Gastrocnemius medialis (tissue), 4 donors: ENCODE results near the gene CDKL5. TPM values are rescaled to one million over a fixed set of nuclear protein-coding genes. Genes with fewer than 3 reads are reported as not detected.

Experiments used
- ATAC-seq, 2 donors: fragments of 150-250 bp; one replicate each; pipeline ENCODE4 v1.9.1; 2016
- DNase-seq, 2 donors: peaks; one replicate each; pipeline ENCODE4 v3.0.0-alpha.2; 2019
- H3K27ac ChIP-seq, 4 donors: fragments of 200-600 bp; sonication (generic); 1 replicate in 1 of 4; 2 replicates in 3 of 4; pipeline ENCODE4 v1.5.1; 2016 to 2018; ENCODE audit warnings: mild to moderate bottlenecking in 2 of 4, moderate library complexity in 1 of 4
- H3K27me3 ChIP-seq, 3 donors: fragments of 200-600 bp; sonication (generic) in 2 of 3; 1 replicate in 1 of 3; 2 replicates in 2 of 3; pipeline versions ENCODE4 v1.5.1 to v1.6.0; 2016 to 2019; ENCODE audit warnings: mild to moderate bottlenecking in 1 of 3, moderate library complexity in 1 of 3
- H3K36me3 ChIP-seq, 2 donors: fragments of 200-600 bp; sonication (generic) in 1 of 2; one replicate each; pipeline ENCODE4 v1.5.1; 2017 to 2018
- H3K4me1 ChIP-seq, 2 donors: fragments of 200-600 bp; sonication (generic) in 1 of 2; one replicate each; pipeline ENCODE4 v1.5.1; 2016 to 2017; ENCODE audit warnings: mild to moderate bottlenecking in 2 of 2
- H3K4me3 ChIP-seq, 4 donors: fragments of 200-600 bp; sonication (generic) in 3 of 4; 1 replicate in 1 of 4; 2 replicates in 3 of 4; pipeline ENCODE4 v1.5.1; 2016 to 2019; ENCODE audit warnings: mild to moderate bottlenecking in 2 of 4
- H3K9me3 ChIP-seq, 3 donors: fragments of 200-600 bp; sonication (generic) in 2 of 3; 1 replicate in 1 of 3; 2 replicates in 2 of 3; pipeline ENCODE4 v1.5.1; 2016 to 2019
- CTCF ChIP-seq, 5 experiments: fragments of 450-650 bp in 3 of 5; fragments of 200-600 bp in 2 of 5; sonication (generic) in 2 of 5; IDR thresholded peaks in 4 of 5; conservative IDR thresholded peaks in 1 of 5; 1 replicate in 4 of 5; 2 replicates in 1 of 5; pipeline ENCODE4 v1.5.1; 2016 to 2019; ENCODE audit warnings: antibody characterized with exemption in 5 of 5, mild to moderate bottlenecking in 3 of 5, moderate library complexity in 3 of 5
- POLR2A ChIP-seq, 2 donors: fragments of 450-650 bp; IDR thresholded peaks; one replicate each; pipeline ENCODE4 v1.6.1; 2017; ENCODE audit warnings: antibody characterized with exemption in 2 of 2, mild to moderate bottlenecking in 2 of 2, moderate library complexity in 2 of 2
- in situ Hi-C, 4 donors: fragments of 200-750 bp; cut with MboI; loops; one replicate each; pipeline versions ENCODE4 v1.15.0 to v1.8.0; 2017; ENCODE audit warnings: low sequenced_read_pairs in 4 of 4
- intact Hi-C: fragments of 100-400 bp; cut with DNase I; formaldehyde crosslinking; loops from one replicate; pipeline ENCODE4 v1.15.1; 2023; ENCODE audit warnings: low total_unique reads
- total RNA-seq, 4 donors: library from RNA; depleted of rRNA; stranded (reverse); fragments of >200 nt; gene quantifications; one replicate each; pipeline versions ENCODE4 v1.1.0 to v1.2.3, GENCODE V29; 2016

Gene CDKL5
- total RNA-seq, 4 donors from 2014 or later, result 1.5 to 3.0 (median 2.8) TPM

DNA sequence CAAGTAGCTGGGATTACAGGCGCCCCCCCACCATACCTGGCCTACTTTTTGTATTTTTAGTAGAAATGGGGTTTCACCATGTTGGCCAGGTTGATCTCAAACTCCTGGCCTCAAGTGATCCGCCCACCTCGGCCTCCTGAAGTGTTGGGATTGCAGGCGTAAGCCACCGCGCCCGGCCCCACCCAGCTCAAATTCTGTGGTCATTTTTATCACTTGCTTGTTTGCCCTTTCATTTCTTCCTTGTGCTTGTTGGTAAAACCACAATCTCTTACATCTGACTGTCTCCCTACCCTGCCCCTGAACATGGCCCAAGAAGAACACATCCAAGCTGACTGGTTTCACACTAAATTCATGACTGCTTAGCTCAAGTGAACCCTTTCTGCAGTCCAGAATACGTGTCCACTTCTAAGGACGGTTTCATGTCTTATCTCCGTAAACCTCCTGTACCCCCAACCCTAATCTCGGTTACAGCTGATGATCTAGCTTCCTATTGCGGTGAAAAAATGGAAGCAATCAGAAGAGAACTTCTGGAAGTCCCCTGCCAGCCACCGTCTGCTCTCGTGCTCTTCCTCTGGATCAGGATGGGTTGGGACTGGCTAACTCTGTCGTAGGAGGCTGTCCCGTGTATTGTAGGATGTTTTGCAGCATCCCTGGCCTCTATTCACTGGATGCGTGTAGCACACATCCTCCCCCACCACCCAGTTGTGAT, 251.9 kb downstream of the CDKL5 start:
- H3K4me3 ChIP-seq, result no peak overlapping the region
- peaks cover 0 to 4% of the 10 kb centered on the region in 2 donors for H3K4me1 ChIP-seq
- DNase-seq (no peak), ATAC-seq (no peak)
- no peaks in the 10 kb centered on the region for H3K27me3 ChIP-seq
- no peak overlapping the region for H3K27ac ChIP-seq
- in situ Hi-C loops, result loop anchor here in 3 of 4 donors (25.0 kb wide), 2 partner anchors 210 to 265 kb away; no protein-coding TSS in a partner anchor
- TF ChIP-seq CTCF (IDR thresholded peaks at IDR 0.05 in 4 of 5, conservative IDR thresholded peaks at IDR 0.05 in 1 of 5) (no peak), POLR2A (IDR thresholded peaks at IDR 0.05) (no peak)
- no peaks in the 10 kb centered on the region for H3K9me3 ChIP-seq
- intact Hi-C loops, result loop anchor here (10.0 kb wide), 1 partner anchor 667 kb away; the partner anchor contains the start of gene PDHA1
- no peaks in the 10 kb centered on the region for H3K36me3 ChIP-seq

DNA sequence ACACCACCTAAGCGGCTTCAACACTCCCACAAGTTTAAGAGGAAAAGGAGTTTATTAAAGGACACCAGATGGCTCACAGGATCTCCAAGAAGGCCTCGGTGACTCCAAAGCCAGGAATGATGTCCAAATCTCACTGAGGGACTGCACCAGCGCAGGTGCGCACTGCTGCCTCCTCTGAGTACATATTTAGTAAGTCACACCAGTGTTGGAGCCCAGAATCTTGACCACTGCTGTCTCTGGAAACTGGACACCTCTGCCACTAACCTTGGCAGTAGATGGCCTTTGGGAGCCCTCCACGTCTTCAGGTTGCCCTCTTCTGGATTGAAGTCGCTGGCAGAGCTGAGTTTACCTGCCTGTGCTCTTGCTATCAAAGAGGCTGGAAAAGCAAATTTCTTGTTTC, 256.6 kb downstream of the CDKL5 start:
- Histone ChIP-seq H3K9me3 (no peaks in the 10 kb centered on the region), H3K27me3 (no peaks in the 10 kb centered on the region), H3K4me1 (no peaks in the 10 kb centered on the region), H3K27ac (no peak overlapping the region), H3K36me3 (no peaks in the 10 kb centered on the region), H3K4me3 (no peak overlapping the region)
- peak; percentile 41 to 56 for ATAC-seq
- TF ChIP-seq CTCF (IDR thresholded peaks at IDR 0.05 in 4 of 5, conservative IDR thresholded peaks at IDR 0.05 in 1 of 5) (no peak), POLR2A (IDR thresholded peaks at IDR 0.05) (no peak)
- in situ Hi-C loops, result loop anchor here in 3 of 4 donors (25.0 kb wide), 2 partner anchors 205 to 270 kb away; no protein-coding TSS in a partner anchor
- DNase-seq, result peak in 1 of 2 donors; percentile 29
- intact Hi-C loops, result no loop called here

GRCh38 chrX:18682979-18683387, 257.6 kb downstream of the CDKL5 start:
- no peak for ATAC-seq
- Histone ChIP-seq H3K27ac (no peak overlapping the region), H3K9me3 (no peaks in the 10 kb centered on the region), H3K4me3 (no peak overlapping the region), H3K27me3 (no peaks in the 10 kb centered on the region), H3K36me3 (no peaks in the 10 kb centered on the region), H3K4me1 (no peaks in the 10 kb centered on the region)
- in situ Hi-C loops (loop anchor here in 3 of 4 donors (25.0 kb wide), 2 partner anchors 204 to 271 kb away; no protein-coding TSS in a partner anchor), intact Hi-C loops (no loop called here)
- DNase-seq, result no peak
- TF ChIP-seq POLR2A (IDR thresholded peaks at IDR 0.05), result no peak
- TF ChIP-seq CTCF (IDR thresholded peaks at IDR 0.05 in 4 of 5, conservative IDR thresholded peaks at IDR 0.05 in 1 of 5), result no peak

- DNase-seq (no peak), ATAC-seq (no peak)
- H3K4me3 ChIP-seq, result no peak overlapping the region
- no peak overlapping the region for H3K27ac ChIP-seq
- no peaks in the 10 kb centered on the region for H3K4me1 ChIP-seq
- H3K27me3 ChIP-seq, result no peaks in the 10 kb centered on the region
- H3K9me3 ChIP-seq, result no peaks in the 10 kb centered on the region
- in situ Hi-C loops (loop anchor here in 3 of 4 donors (25.0 kb wide), 2 partner anchors 199 to 276 kb away; no protein-coding TSS in a partner anchor), intact Hi-C loops (no loop called here)
- no peaks in the 10 kb centered on the region for H3K36me3 ChIP-seq
- TF ChIP-seq POLR2A (IDR thresholded peaks at IDR 0.05) (no peak), CTCF (IDR thresholded peaks at IDR 0.05 in 4 of 5, conservative IDR thresholded peaks at IDR 0.05 in 1 of 5) (no peak)
These were observed 262.6 kb downstream of the CDKL5 start for GRCh38 chrX:18687856-18688495.
